NCI-H345 (cell line): ENCODE results near the gene CACNB4.
A peak's percentile ranks its signal among the peaks of the same experiment; 100 is the strongest.
"Not testable (repeated sequence)": the region's sequence is repeated elsewhere in the genome, so short reads cannot be mapped to it uniquely, and the experiment has no call there.

Experiments used
- DNase-seq: peaks from one replicate; lab custom pipeline; 2025; lab: John Stamatoyannopoulos, UW

CACNB4 gene

GRCh38 chr2:152019732-152020131 lies 79.1 kb downstream of the CACNB4 start:
- no peak for DNase-seq

GRCh38 chr2:152016181-152017120 lies 82.4 kb downstream of the CACNB4 start:
- DNase-seq = no peak

GRCh38 chr2:152015552-152015951 lies 83.3 kb downstream of the CACNB4 start:
- no peak for DNase-seq

- DNase-seq = no peak
These were observed 86.1 kb downstream of the CACNB4 start for GRCh38 chr2:152012697-152013096.

GRCh38 chr2:152011724-152012123 lies 87.1 kb downstream of the CACNB4 start:
- DNase-seq = no peak

GRCh38 chr2:152005607-152006006 lies 93.2 kb downstream of the CACNB4 start:
- no peak for DNase-seq

- not testable (repeated sequence) for DNase-seq
These were observed 95.6 kb downstream of the CACNB4 start for GRCh38 chr2:152003283-152003682.

GRCh38 chr2:151999053-151999452 lies 99.8 kb downstream of the CACNB4 start:
- peak; percentile 49 for DNase-seq

GRCh38 chr2:151996243-151997003 lies 102.4 kb downstream of the CACNB4 start:
- DNase-seq = peak; percentile 29

GRCh38 chr2:151995161-151995557 lies 103.7 kb downstream of the CACNB4 start:
- DNase-seq = no peak

- DNase-seq = not testable (repeated sequence)
These were observed 104.7 kb downstream of the CACNB4 start for GRCh38 chr2:151994178-151994577.

GRCh38 chr2:151991010-151991409 lies 107.8 kb downstream of the CACNB4 start:
- DNase-seq = no peak

- no peak for DNase-seq
These were observed 109.5 kb downstream of the CACNB4 start for GRCh38 chr2:151989378-151989777.

- no peak for DNase-seq
These were observed 111.4 kb downstream of the CACNB4 start for GRCh38 chr2:151987484-151987883.

GRCh38 chr2:151984424-151985083 lies 114.3 kb downstream of the CACNB4 start:
- DNase-seq = no peak

- no peak for DNase-seq
These were observed 115.6 kb downstream of the CACNB4 start for GRCh38 chr2:151983221-151983620.

GRCh38 chr2:151981886-151982285 lies 117.0 kb downstream of the CACNB4 start:
- no peak for DNase-seq

- no peak for DNase-seq
These were observed 119.2 kb downstream of the CACNB4 start for GRCh38 chr2:151979694-151980093.

GRCh38 chr2:151978709-151979108 lies 120.1 kb downstream of the CACNB4 start:
- DNase-seq = no peak

- no peak for DNase-seq
These were observed 121.2 kb downstream of the CACNB4 start for GRCh38 chr2:151977631-151978030.

GRCh38 chr2:151976945-151977353 lies 121.9 kb downstream of the CACNB4 start:
- DNase-seq = no peak
